Stimulated activated CD8-positive, alpha-beta memory T cell treated with anti-CD3 and anti-CD28 coated beads, Interleukin-15, amount 100 ng/mL, for 4 hours (primary cell): ENCODE data around the gene SH3D19.
"Not testable (repeated sequence)": the region's sequence is repeated elsewhere in the genome, so short reads cannot be mapped to it uniquely, and the experiment has no call there.

ENCODE experiments used
- DNase-seq, 2 donors: peaks; one replicate each; pipeline ENCODE4 v3.0.0-alpha.2; 2020; ENCODE audit warnings: low read depth in 2 of 2

SH3D19 gene

DNA sequence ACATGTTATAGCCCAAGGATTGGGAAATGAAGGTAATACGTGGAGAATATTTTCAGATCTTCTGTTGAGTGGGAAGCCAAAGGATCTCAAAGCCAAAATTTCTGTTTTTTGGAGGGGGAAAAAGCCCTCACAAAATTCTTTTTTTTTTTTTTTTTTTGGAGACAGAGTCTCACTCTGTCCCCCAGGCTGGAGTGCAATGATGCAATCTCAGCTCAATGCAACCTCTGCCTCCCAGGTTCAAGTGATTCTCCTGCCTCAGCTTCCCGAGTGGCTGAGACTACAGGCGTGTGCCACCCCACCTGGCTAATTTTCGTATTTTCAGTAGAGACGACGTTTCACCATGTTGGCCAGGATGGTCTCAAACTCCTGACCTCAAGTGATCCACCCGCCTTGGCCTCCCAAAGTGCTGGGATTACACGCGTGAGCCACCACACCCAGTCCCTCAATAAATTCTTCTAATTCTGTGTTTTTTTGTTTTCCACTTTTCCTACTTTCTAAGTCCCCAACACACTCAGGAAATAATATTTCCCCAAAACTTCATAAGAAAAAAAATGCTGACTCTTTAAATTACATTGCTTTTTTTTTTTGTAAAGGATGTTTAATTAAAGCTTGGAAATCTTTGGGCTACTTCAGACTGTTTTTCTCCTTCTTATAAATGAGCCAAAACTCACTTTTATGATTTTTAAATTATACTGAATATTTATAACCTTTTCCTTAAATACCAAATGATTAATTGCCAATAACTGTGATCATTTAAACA, 174.4 kb downstream of the SH3D19 start:
- no peak for DNase-seq

DNA sequence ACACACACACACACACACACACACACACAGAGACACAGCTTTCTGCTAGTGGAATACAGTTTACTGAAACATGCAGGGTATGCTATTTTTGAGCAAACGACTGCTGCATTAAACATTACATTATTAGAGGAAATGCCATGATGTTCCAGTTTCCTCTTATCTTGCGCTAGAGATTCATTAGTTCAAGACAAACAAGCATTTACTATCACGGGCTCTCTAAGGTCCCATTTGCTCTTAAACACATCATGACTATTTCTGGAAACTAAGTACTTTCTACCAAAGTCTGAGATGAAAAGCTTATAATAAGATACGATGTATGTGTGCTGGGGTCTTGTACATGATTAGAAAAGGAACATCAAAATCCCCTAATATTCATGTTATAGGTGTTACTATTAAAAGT, 177.1 kb downstream of the SH3D19 start:
- DNase-seq = no peak

DNA sequence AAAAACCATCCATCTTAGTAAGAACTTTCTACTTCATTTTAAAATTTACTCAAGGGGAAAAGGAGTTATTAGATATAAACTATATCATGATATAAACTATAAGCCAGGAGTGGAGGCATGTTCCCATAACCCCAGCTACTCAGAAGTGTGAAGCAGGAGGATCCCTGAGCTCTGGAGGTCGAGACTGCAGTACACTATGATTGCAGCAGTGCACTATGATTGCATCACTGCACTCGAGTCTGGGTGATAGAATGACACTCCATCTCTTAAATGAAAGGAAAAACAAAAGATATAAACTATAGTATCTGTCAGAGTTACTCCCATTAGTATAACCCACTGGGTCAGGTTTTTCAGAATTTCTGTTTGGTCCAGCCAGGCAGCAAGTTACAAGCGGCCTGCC, 178.4 kb downstream of the SH3D19 start:
- no peak for DNase-seq

DNA sequence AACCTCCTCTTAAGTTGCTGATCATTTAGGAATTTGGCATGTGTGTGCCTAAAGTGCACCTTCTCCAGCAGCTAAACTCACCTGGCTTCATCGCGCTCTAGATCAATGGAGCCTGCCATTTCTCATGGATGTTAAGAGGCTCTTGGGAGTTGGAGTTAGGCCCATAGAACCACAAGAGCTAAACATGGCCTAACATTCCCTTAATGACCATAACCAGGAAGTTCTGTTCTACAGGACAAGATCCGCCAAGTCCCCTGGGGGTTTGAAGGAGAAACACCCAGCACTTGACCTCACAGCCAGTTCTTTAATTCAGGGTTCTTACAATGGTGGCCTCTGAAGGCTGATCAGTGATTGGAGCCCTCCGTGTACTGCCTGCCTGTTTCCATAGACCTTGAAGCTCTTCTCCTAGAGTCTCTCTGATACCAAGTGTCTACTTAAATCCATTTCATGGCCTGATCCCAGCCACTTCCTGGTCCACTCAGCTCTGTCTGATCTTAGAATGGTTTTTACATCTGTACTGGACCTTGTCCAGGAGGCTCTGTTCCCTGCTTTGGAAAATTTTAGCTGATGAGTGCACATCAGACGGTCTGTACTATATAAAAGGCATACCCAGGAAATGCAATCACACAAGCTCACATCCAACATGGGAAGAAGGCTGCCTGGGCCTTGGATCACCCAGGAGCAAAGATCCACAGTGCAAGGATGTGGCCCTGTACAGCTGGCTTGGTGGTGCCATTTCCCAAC, 180.9 kb downstream of the SH3D19 start:
- no peak for DNase-seq

DNA sequence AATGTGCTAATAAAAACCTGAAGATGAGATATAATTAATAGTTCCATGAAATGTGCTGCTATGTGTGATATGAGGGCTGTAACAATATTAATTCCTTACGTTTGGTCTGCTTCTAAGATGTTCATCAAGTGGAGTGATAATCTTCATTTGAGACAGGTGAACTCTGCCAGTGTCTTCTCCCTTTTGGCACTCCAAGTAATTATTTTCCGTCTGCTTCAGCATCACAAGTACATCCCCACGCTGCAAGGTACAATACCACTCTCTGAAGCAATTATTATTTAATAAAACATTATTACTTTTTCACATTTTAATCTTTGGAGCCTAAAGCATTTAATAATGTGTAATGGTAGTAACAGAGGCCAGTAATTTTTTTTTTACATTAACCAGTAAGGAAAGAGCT, 181.6 kb downstream of the SH3D19 start:
- DNase-seq = no peak

DNA sequence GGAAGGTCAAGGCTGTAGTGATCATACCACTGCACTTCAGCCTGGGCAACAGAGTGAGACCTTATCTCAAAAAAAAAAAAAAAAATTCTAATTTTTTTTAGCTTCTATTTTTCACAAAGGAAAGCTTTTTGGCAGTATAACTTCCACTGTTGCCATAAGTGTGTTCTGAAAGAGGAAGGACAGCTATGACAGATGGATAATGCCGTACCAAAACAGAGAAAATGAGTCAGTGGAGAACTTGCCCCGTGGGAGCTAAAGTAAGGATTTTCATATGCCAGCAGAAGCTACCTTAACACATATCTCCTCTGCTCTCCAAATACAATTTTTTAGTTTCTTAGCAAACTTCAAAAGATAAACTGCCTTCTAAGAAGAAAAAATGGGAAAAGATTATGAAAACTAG, 182.2 kb downstream of the SH3D19 start:
- DNase-seq = no peak

DNA sequence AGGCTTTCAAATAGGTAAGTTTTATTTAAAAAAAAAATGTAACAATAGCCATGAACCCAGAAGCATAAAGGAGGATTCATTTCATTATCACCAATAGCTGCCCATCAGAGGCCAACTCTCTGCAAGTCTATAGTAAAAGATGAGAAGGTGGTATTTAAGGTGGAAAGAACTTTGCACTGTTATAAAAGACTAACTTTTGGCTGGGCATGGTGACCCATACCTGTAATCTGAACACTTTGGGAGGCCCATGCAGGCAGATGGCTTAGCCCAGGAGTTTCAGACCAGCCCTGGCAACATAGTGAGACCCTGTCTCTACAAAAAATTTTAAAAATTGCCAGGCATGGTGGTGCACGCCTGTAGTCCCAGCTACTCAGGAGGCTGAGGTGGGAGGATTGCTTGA, 182.6 kb downstream of the SH3D19 start:
- DNase-seq = no peak

DNA sequence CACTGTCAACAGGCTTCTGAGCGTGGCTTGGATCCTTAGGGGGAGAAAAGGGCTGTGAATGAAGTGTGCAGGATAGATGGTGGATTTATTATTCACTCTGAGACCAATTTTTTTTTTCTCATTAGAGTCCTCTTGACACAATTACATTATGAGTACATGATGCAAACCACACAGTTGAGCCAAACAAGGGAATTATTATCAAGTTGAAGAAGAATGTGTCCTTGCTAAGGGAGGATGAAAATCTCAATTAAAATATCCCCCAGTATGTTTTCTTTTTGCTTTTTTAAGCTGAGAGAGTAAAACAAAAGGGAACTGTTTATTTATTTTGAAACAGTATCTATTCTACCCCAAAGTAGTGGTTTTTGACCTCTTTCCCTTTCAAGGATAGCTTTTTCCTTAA, 185.6 kb downstream of the SH3D19 start:
- no peak for DNase-seq

DNA sequence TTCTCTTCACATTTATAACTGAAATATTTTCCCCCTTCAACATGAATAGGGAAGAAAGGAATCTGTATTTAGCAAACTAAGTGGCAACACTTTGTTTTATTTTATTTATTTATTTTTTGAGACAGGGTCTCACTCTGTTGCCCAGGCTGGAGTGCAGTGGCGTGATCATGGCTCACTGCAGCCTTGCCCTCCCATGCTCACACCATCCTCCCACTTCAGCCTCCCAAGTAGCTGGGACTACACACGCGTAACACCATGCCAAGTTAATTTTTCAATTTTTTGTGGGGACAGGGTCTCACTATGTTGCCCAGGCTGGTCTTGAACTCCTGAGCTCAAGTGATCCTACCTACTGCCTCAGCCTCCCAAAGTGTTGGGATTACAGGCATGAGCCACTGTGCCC, 189.4 kb downstream of the SH3D19 start:
- not testable (repeated sequence) for DNase-seq

DNA sequence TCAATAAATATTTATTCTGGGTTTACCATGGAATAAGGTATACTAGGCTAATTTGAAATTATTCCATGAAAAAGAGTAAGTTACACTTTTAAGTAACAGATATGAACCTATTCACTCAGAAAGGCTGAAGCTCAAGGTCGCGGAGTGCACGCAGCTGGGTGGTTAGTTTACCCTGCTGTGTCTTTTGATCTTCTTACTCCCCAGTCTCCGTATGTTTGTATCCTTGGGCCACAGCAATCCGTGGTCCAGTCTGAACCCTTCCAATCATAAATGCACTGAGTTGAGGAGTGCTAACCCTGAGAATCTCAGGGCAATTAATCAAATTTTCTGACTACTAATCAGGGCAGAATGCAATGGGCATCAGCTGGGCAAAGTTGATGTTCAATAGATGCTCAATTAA, 192.1 kb downstream of the SH3D19 start:
- DNase-seq = no peak

DNA sequence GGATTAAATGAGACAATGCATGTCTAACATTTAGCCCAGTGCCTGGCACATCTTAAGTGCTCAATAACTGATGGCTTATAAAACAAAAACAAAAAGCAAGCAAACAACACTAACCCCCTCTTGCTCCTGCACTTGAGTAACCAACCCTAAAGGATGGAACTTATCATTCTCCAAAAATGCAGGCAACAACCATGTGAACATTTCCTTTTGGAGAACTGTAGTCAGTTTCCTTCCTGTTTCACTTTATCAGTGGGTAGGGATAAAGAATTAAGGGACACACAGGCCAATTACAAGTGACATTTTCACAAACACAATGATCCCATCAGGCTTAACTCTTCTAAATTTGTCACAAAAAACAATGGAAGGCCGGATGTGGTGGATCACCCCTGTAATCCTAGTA, 195.6 kb downstream of the SH3D19 start:
- no peak for DNase-seq

DNA sequence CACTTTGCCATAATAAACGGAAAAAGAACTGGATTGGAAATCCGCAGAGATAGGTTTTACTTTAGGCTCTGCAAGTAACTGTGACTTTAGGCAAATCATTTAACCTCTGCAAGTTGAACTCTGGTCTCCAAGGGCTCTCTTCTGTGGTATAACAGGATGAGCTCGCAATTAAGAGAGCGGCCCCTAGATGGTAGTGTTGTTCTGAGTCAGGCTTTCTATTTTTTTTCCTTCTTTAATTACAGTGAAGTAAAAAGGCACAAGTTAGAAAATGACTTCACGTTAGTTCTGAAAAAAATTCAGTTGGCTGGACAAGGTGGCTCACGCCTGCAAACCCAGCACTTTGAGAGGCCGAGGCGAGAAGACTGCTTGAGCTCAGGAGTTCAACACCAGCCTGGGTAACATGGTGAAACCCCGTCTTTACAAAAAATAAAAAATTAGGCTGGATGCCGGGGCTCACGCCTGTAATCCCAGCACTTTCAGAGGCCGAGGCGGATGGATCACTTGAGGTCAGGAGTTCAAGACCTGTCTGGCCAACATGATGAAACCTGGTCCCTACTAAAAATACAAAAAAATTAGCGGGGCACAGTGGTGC, 207.9 kb downstream of the SH3D19 start:
- no peak for DNase-seq

DNA sequence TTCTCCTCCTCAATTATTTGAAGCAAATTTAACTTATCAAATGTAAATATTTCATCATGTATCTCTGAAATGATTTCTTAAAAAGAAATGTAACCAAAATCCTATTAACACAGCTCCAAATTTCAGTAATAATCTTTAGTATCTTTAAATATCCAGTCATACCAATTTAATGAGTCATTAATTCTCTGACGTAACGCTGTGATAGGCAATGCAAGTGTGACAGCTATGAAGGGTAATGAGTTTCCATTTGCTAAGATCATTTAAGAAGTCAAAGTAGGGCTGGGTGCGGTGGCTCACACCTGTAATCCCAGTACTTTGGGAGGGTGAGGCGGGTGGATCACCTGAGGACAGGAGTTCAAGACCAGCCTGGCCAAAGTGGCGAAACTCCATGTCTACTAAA, 210.4 kb downstream of the SH3D19 start:
- DNase-seq = no peak

DNA sequence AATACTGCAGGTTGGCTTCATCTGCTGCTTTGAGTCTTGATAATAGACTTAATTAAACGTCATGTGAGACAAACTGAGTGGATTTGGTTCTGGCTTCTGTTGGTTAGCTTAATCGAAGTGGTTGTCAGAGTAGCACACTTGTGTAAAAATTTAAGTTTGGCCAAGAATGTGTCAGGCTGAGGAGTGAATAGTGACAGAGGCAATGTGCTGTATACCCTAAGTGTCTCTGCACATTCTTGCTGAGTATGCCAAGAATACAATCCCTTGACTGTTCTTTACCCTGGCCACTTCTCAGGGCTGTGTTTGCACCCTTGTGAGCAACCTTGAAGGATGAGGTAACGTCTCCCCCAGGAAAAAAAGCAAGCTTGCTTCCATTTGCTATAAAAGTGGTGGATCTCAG, 211.1 kb downstream of the SH3D19 start:
- DNase-seq = no peak

DNA sequence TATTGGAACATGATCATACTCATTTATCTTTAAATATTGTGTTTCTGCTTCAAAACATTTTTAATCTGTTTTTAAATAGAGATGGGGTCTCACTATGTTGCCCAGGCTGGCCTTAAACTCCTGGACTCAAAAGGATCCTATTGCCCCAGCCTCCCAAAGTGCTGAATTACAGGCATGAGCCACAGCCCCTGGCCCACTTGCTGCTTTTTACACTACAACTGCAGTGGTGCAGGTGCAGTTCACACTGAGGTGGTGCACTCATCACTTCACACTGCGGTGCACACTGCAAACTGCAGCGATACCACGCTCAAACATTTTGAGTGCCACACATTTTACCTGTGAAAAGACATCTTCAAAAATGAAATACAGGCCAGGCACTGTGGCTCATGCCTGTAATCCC, 215.2 kb downstream of the SH3D19 start:
- DNase-seq = no peak

DNA sequence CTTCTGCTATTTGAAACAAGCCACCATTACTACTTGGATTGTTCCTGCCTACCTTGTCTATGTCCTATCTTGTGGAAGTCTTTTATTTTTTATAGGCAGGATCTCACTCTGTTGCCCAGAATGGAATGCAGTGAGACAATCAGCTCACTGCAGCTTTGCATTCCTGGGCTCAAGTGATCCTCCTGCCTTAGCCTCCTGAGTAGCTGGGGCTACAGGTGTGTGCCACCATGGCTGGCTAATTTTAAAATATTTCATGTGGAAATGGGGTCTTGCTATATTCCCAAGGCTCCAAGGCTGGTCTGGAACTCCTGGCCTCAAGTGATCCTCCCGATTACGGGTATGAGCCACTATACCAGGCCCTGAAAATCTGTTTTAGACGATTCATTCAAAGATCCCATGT, 218.3 kb downstream of the SH3D19 start:
- no peak for DNase-seq

DNA sequence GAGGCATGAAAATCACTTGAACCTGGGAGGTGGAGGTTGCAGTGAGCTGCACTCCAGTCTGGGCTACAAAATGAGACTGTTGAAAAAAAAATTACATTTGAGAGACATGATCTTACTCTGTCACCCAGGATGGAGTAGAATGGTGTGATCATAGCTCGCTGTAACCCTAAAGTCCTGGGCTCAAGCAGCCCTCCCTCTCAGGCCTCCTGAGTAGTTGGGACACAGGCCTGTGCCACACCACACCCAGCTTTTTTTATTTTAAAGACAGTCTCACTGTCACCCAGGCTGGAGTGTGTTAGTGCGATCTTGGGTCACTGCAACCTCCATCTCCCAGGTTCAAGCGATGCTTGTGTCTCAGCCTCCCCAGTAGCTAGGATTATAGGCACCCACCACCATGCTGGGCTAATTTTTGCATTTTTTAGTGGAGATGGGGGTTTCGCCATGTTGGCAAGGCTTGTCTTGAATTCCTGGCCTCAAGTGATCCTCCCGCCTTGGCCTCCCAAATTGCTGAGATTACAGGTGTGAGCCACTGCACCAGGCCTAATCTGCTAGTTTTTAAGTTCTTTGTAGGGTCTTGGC, 219.9 kb downstream of the SH3D19 start:
- no peak for DNase-seq

DNA sequence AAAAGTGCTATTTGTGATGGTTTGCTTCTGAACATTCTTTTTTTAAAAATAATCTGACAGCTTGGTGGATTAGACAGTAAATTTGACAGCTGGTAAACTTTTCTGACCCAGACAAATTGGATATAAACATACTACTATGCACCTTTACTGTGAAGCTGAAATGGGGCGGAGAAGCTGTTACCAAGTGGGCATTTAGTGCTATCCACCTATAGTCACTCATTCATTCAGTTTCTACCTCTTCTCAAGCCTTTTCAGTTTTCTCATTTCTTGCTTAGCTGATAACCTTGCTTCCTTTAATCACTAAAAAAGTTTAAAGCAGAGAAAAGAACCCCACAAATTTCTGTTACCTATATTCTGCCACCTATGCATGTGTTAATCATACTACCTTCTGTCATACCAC, 220.8 kb downstream of the SH3D19 start:
- no peak for DNase-seq

DNA sequence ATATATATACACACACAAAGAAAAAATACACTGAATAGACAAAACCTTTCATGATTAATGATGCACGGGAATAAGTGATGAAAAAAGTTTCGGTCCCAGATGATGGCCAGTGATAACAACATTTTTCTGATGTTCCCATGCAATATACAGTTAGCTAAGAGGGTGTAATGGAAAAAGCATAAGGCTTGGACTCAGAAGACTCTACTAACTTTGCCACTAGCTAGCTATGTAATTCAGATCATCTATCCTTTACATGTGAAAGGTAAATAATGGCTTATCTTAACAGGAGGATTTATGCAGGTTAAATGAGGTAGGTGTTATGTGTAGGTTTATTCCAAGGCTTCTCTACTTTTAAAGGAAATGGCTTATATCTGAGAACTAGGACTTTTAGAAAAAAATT, 221.6 kb downstream of the SH3D19 start:
- DNase-seq = no peak

DNA sequence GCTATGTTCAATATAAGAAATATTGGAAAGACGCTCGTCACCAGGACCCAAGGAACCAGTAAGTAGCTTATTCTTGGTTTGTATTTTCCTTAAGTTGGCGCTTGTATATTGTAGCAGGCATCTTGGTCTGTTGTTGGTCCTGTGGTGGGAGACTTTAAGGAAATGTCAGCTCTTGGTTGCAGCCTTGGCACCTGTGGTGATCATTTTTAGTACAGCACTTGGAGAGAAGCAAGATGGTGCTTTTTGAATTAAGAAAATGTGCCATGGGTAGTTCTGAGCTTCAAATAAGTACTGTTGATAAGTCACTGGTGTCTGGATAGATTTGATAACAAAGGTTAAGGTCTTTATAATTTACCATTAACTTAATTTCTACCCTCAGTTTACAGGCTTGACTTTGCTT, 224.9 kb downstream of the SH3D19 start:
- DNase-seq = no peak

DNA sequence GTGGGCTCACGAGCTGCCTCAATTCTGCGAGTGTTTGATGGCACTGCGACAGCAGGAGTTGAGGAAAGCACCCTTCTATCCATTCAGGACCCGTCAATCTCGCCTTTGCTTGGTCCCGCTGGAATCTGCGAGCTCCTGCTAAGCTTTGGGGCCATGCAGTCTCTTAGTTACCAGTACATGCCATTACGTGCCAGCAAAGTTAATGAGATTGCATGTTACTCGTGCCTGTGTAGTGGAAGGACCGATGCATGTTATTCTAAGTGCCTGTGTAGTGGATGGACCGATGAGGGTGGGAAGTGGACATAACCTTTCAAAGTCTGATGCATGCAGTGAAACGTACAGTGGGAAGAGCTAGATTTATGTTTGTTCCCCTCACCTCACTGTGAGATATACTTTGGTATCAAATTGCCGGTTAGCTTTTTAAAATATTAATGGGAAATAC, 225.4 kb downstream of the SH3D19 start:
- DNase-seq = no peak

DNA sequence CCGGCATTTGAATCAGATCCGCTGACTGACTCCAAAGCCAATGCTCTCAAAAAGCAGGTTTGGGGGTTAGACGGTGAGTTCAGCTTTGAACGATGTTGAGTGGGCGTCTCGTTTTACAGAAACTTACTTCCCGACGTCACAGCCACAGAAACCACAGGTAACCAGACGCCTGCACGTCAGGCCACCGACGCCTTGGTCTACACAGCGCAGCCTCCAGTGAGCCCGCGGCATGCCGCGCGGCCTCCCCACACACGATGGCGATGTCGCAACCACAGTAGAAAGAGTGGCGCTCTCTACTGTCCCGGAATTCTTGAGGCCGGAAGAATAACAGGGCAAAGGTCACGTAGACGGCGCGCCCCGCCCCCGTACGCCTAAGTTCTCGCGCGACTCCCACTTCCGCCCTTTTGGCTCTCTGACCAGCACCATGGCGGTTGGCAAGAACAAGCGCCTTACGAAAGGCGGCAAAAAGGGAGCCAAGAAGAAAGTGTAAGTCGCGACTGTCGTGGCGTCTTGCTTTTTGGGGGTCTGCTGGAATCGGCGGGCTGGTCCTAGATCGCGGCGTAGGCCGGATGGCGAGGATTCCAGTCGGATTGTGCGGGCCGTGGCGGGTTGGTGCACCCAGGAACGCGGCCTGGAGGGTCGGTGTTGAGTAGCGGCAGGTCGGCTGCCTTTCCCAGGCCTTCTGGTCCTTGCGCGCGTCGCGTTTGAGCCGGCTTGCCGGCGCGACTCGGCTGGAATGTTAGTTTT, 226.0 kb downstream of the SH3D19 start, which contains the start of gene RPS3A:
Gene RPS3A, plus strand, starts transcription at position 400 of the 747 bp plus-strand sequence. Its CDS starts 25 bp downstream, at position 425.
- DNase-seq = peak; percentile 93 to 97
